Measurements from ENCODE around the gene ERMP1. TPM values are rescaled to one million over a fixed set of nuclear protein-coding genes. Genes with fewer than 3 reads are reported as not detected.

Gene ERMP1
- total and polyA plus RNA-seq, 2 donors (not counting 3 experiments of a cell fraction or from before 2014, with no cell fraction given) = 9.7 to 16.6 TPM

- FAIRE-seq = no peak
- H3K79me2 ChIP-seq (ENCODE audit: control insufficient read depth, insufficient read depth, low read length) = no peaks in the 10 kb centered on the region
- no peak overlapping the region for H2AFZ ChIP-seq (ENCODE audit: low read depth, low read length)
- no peak overlapping the region for H3K4me3 ChIP-seq (replicated peaks in 1 of 3; ENCODE audit: insufficient read depth in 1 of 3, low read depth in 1 of 3, low read length in 3 of 3)
- BruUV-seq (replicated peaks) = no TSS peak
- H3K36me3 ChIP-seq (ENCODE audit: control insufficient read depth in 2 of 2, extremely low read depth in 1 of 2, insufficient read depth in 2 of 2, low read length in 2 of 2) = no peaks in the 10 kb centered on the region
- H3K27ac ChIP-seq (ENCODE audit: insufficient read depth, low read depth, low read length) = no peak overlapping the region
- DNase-seq (ENCODE audit: low read depth, low spot score) = no peak
- no peaks in the 10 kb centered on the region for H3K4me1 ChIP-seq (ENCODE audit: control insufficient read depth, extremely low read depth, insufficient read depth, low read length)
- CTCF ChIA-PET = interaction anchor here (0.6 to 1.7 kb wide), 3 partner anchors 9 to 213 kb away, joined by 3 to 6 read pairs (median 3); partner anchors contain the start of gene ERMP1
- no peak overlapping the region for H3K9ac ChIP-seq (replicated peaks; ENCODE audit: extremely low read depth, insufficient read depth, low read length)
- no peaks in the 10 kb centered on the region for H4K20me1 ChIP-seq (replicated peaks; ENCODE audit: control insufficient read depth, extremely low read depth, insufficient read depth, low read length)
- H3K27me3 ChIP-seq (ENCODE audit: control insufficient read depth in 2 of 2, insufficient read depth in 2 of 2, low read length in 2 of 2) = no peaks in the 10 kb centered on the region
- dilution Hi-C loops (cut with MboI; ENCODE audit: extremely low pct_ligation_motif_present, low sequenced_read_pairs) = no loop called here
- POLR2A ChIA-PET = no interaction called here
- no peaks in the 10 kb centered on the region for H3K9me3 ChIP-seq (replicated peaks; ENCODE audit: control insufficient read depth, insufficient read depth, low read length)
- H3K4me2 ChIP-seq (ENCODE audit: insufficient read depth, low read length) = no peak overlapping the region
- intact Hi-C loops (cut with micrococcal nuclease) = no loop called here
- TF ChIP-seq MAX (IDR thresholded peaks at IDR 0.05; ENCODE audit: insufficient read depth, insufficient read length) (no peak), EZH2 (IDR thresholded peaks at IDR 0.05; ENCODE audit: borderline replicate concordance, low read depth, low read length, severe bottlenecking) (no peak), POLR2AphosphoS5 (IDR thresholded peaks at IDR 0.05; ENCODE audit: insufficient read depth, low read depth, low read length) (no peak)
- H3K9me1 ChIP-seq (replicated peaks; ENCODE audit: control insufficient read depth, extremely low read depth, insufficient read depth, low read length) = no peaks in the 10 kb centered on the region
These were observed 21.2 kb downstream of the ERMP1 start for GRCh38 chr9:5811751-5812150.

- Histone ChIP-seq H2AFZ (ENCODE audit: low read depth, low read length) (no peak overlapping the region), H3K27ac (ENCODE audit: insufficient read depth, low read depth, low read length) (no peak overlapping the region), H3K4me2 (ENCODE audit: insufficient read depth, low read length) (no peak overlapping the region), H4K20me1 (replicated peaks; ENCODE audit: control insufficient read depth, extremely low read depth, insufficient read depth, low read length) (no peaks in the 10 kb centered on the region), H3K27me3 (ENCODE audit: control insufficient read depth in 2 of 2, insufficient read depth in 2 of 2, low read length in 2 of 2) (no peaks in the 10 kb centered on the region), H3K36me3 (ENCODE audit: control insufficient read depth in 2 of 2, extremely low read depth in 1 of 2, insufficient read depth in 2 of 2, low read length in 2 of 2) (no peaks in the 10 kb centered on the region), H3K4me3 (replicated peaks in 1 of 3; ENCODE audit: insufficient read depth in 1 of 3, low read depth in 1 of 3, low read length in 3 of 3) (no peak overlapping the region), H3K4me1 (ENCODE audit: control insufficient read depth, extremely low read depth, insufficient read depth, low read length) (no peaks in the 10 kb centered on the region), H3K9me1 (replicated peaks; ENCODE audit: control insufficient read depth, extremely low read depth, insufficient read depth, low read length) (no peaks in the 10 kb centered on the region), H3K9ac (replicated peaks; ENCODE audit: extremely low read depth, insufficient read depth, low read length) (no peak overlapping the region), H3K9me3 (replicated peaks; ENCODE audit: control insufficient read depth, insufficient read depth, low read length) (no peaks in the 10 kb centered on the region), H3K79me2 (ENCODE audit: control insufficient read depth, insufficient read depth, low read length) (no peaks in the 10 kb centered on the region)
- FAIRE-seq (no peak), DNase-seq (ENCODE audit: low read depth, low spot score) (no peak)
- TF ChIP-seq JUN (IDR thresholded peaks at IDR 0.05; ENCODE audit: borderline replicate concordance, insufficient read depth, insufficient read length, low read depth) (no peak), FOS (IDR thresholded peaks at IDR 0.05; ENCODE audit: borderline replicate concordance, insufficient read depth, low read length) (no peak), CTCF (IDR thresholded peaks at IDR 0.05; ENCODE audit: extremely low read depth in 1 of 2, insufficient read depth in 1 of 2, low read depth in 1 of 2, low read length in 2 of 2) (no peak), POLR2AphosphoS5 (IDR thresholded peaks at IDR 0.05; ENCODE audit: insufficient read depth, low read depth, low read length) (no peak), POLR2A (IDR thresholded peaks at IDR 0.05; ENCODE audit: low read depth, low read length) (no peak), GATA2 (IDR thresholded peaks at IDR 0.05; ENCODE audit: insufficient read depth, insufficient read length, low read depth, low read length) (no peak), MAX (IDR thresholded peaks at IDR 0.05; ENCODE audit: insufficient read depth, insufficient read length) (no peak), EZH2 (IDR thresholded peaks at IDR 0.05; ENCODE audit: borderline replicate concordance, low read depth, low read length, severe bottlenecking) (no peak), MYC (IDR thresholded peaks at IDR 0.05; ENCODE audit: low read depth, low read length) (no peak)
- POLR2A ChIA-PET = no interaction called here
- CTCF ChIA-PET = no interaction called here
- intact Hi-C loops (cut with micrococcal nuclease) = no loop called here
- dilution Hi-C loops (cut with MboI; ENCODE audit: extremely low pct_ligation_motif_present, low sequenced_read_pairs) = no loop called here
- no TSS peak for BruUV-seq (replicated peaks)
These were observed 27.4 kb downstream of the ERMP1 start for GRCh38 chr9:5805478-5805877.

All from endothelial cell of umbilical vein (primary cell).